ENCODE measurements around the gene KDR. TPM values are rescaled to one million over a fixed set of nuclear protein-coding genes. Genes with fewer than 3 reads are reported as not detected.

KDR gene
- total RNA-seq, 4 donors from 2014 or later: 2.0 to 23.8 (median 5.9) TPM

- DNase-seq: no peak
- intact Hi-C loops (cut with DNase I): no loop called here
- 63 to 69% methylated on average over 1 of the region's 1 CpG for WGBS, 2 donors
- H3K4me1 ChIP-seq: peaks cover 6 to 28% (median 7%) of the 10 kb centered on the region in 3 donors
- H3K4me3 ChIP-seq: no peak overlapping the region
- H3K36me3 ChIP-seq: no peaks in the 10 kb centered on the region
- no peaks in the 10 kb centered on the region for H3K9me3 ChIP-seq
- no peak overlapping the region for H3K27ac ChIP-seq
- no peak for TF ChIP-seq CTCF (IDR thresholded peaks at IDR 0.05)
- H3K27me3 ChIP-seq: no peaks in the 10 kb centered on the region
These were observed 96.1 kb downstream of the KDR start for GRCh38 chr4:55029321-55029720.

Small RNA genes within 50 kb of the gene (small RNA-seq; reads per million reads assigned to genes)
- gene RN7SL424P: 0 reads per million in 4 donors
- gene RNU6-410P: 0 reads per million in 4 donors

Other genes with a start within 250 kb of the KDR start
- 10 to 100 TPM in 3 of 4 donors, 1 to 10 TPM in 1; 9.9 to 28.1 (median 18.4) TPM for gene SRD5A3, start 220.6 kb upstream of the KDR start, total RNA-seq